GM23338 (cell line): Measurements from ENCODE around the gene NANP. TPM values are rescaled to one million over a fixed set of nuclear protein-coding genes. Genes with fewer than 3 reads are reported as not detected.

ENCODE experiments used
- ATAC-seq: fragments of 200-7000 bp; cut with Tn5 transposase; 3 replicates; pipeline ENCODE4 v1.9.1; 2020
- DNase-seq: peaks from one replicate; pipeline ENCODE4 v3.0.0-alpha.2; 2015; ENCODE audit warnings: low spot score
- H2AFZ ChIP-seq: fragments of 200-600 bp; sonication (generic); 2 replicates; pipeline ENCODE4 v1.8.0; 2016; ENCODE audit warnings: antibody characterized with exemption, mild to moderate bottlenecking, moderate library complexity
- H3F3A ChIP-seq: fragments of 200-600 bp; sonication (generic); replicated peaks from 2 replicates; pipeline ENCODE4 v1.8.0; 2017; ENCODE audit warnings: antibody characterized with exemption, mixed run types, low read depth
- H3K27ac ChIP-seq: fragments of 200-600 bp; sonication (generic); 2 replicates; pipeline ENCODE4 v1.6.1; 2016; ENCODE audit warnings: low read depth
- H3K27me3 ChIP-seq: fragments of 200-600 bp; sonication (generic); 2 replicates; pipeline ENCODE4 v1.8.0; 2016; ENCODE audit warnings: mild to moderate bottlenecking, mixed run types, moderate library complexity; ENCODE audit not compliant: insufficient read depth
- H3K36me3 ChIP-seq: fragments of 200-600 bp; sonication (generic); 2 replicates; pipeline ENCODE4 v1.8.0; 2016; ENCODE audit warnings: mild to moderate bottlenecking; ENCODE audit not compliant: insufficient read depth
- H3K4me1 ChIP-seq: fragments of 200-600 bp; sonication (generic); 2 replicates; pipeline ENCODE4 v1.8.0; 2016; ENCODE audit warnings: mild to moderate bottlenecking, moderate library complexity; ENCODE audit not compliant: insufficient read depth
- H3K4me2 ChIP-seq: fragments of 200-600 bp; sonication (generic); 2 replicates; pipeline ENCODE4 v1.7.1; 2017; ENCODE audit warnings: mixed run types
- H3K4me3 ChIP-seq: fragments of 200-600 bp; sonication (generic); 2 replicates; pipeline ENCODE4 v1.6.1; 2016; ENCODE audit warnings: mixed run types
- H3K79me2 ChIP-seq: fragments of 200-600 bp; sonication (generic); replicated peaks from 2 replicates; pipeline ENCODE4 v1.8.0; 2017; ENCODE audit warnings: mild to moderate bottlenecking; ENCODE audit not compliant: insufficient read depth
- H3K9me2 ChIP-seq: fragments of 200-600 bp; sonication (generic); 2 replicates; pipeline ENCODE4 v1.8.0; 2017; ENCODE audit not compliant: insufficient read depth
- H4K20me1 ChIP-seq: fragments of 200-600 bp; sonication (generic); replicated peaks from 2 replicates; pipeline ENCODE4 v1.8.0; 2017; ENCODE audit warnings: mild to moderate bottlenecking; ENCODE audit not compliant: insufficient read depth
- H3K27ac Mint-ChIP-seq: 2 replicates; pipeline ENCODE4 v1.8.0; 2020; ENCODE audit warnings: inconsistent platforms, mild to moderate bottlenecking, moderate library complexity, mixed read lengths
- H3K27me3 Mint-ChIP-seq: 3 replicates; pipeline ENCODE4 v1.8.0; 2022; ENCODE audit warnings: low read depth, mild to moderate bottlenecking, moderate library complexity, mixed read lengths, inconsistent platforms; ENCODE audit not compliant: insufficient read depth, poor library complexity
- H3K36me3 Mint-ChIP-seq: 3 replicates; pipeline ENCODE4 v1.8.0; 2021; ENCODE audit warnings: low read depth, mild to moderate bottlenecking, inconsistent platforms, moderate library complexity, mixed read lengths
- H3K4me1 Mint-ChIP-seq: 3 replicates; pipeline ENCODE4 v1.8.0; 2020; ENCODE audit warnings: mild to moderate bottlenecking, inconsistent platforms, mixed read lengths
- H3K4me3 Mint-ChIP-seq: 3 replicates; pipeline ENCODE4 v1.8.0; 2021; ENCODE audit warnings: moderate library complexity, mild to moderate bottlenecking, inconsistent platforms, mixed read lengths
- H3K9me3 Mint-ChIP-seq: 3 replicates; pipeline ENCODE4 v1.8.0; 2020; ENCODE audit warnings: moderate library complexity, mild to moderate bottlenecking, inconsistent platforms, mixed read lengths
- CREB1 ChIP-seq: fragments of 250-450 bp; sonication (Bioruptor Pico); IDR thresholded peaks from 2 replicates; pipeline ENCODE4 v1.5.0; 2020; ENCODE audit warnings: low read depth, mild to moderate bottlenecking, moderate library complexity
- CTCF ChIP-seq, 2 experiments: fragments of 200-600 bp in 1 of 2; sonication (generic) in 1 of 2; conservative IDR thresholded peaks; 2 replicates each; pipeline versions ENCODE4 v1.5.1 to v1.6.1; 2016 to 2017; ENCODE audit warnings: antibody characterized with exemption in 2 of 2, low read depth in 2 of 2, mild to moderate bottlenecking in 2 of 2, moderate library complexity in 1 of 2
- ETS1 ChIP-seq: IDR thresholded peaks from 2 replicates; pipeline ENCODE4 v1.6.1; 2016; ENCODE audit warnings: antibody characterized with exemption
- EZH2 ChIP-seq: fragments of 200-600 bp; sonication (generic); IDR thresholded peaks from one replicate; pipeline ENCODE4 v1.8.0; 2017; ENCODE audit warnings: antibody characterized with exemption, mild to moderate bottlenecking, low read depth; ENCODE audit not compliant: unreplicated experiment
- JUNB ChIP-seq: IDR thresholded peaks from one replicate; pipeline ENCODE4 v1.6.1; 2016; ENCODE audit warnings: antibody characterized with exemption; ENCODE audit not compliant: unreplicated experiment
- NANOG ChIP-seq: IDR thresholded peaks from 2 replicates; pipeline ENCODE4 v1.6.1; 2016; ENCODE audit warnings: antibody characterized with exemption, borderline replicate concordance
- POLR2AphosphoS5 ChIP-seq: IDR thresholded peaks from 2 replicates; pipeline ENCODE4 v1.6.1; 2016; ENCODE audit warnings: antibody characterized with exemption, low read depth
- REST ChIP-seq: IDR thresholded peaks from one replicate; pipeline ENCODE4 v1.6.1; 2018; ENCODE audit warnings: antibody characterized with exemption; ENCODE audit not compliant: unreplicated experiment
- STAT1 ChIP-seq: IDR thresholded peaks from one replicate; pipeline ENCODE4 v1.6.1; 2016; ENCODE audit warnings: antibody characterized with exemption; ENCODE audit not compliant: unreplicated experiment
- ZNF114 ChIP-seq: fragments of 250-450 bp; sonication (Bioruptor Pico); IDR thresholded peaks from 2 replicates; pipeline ENCODE4 v1.5.0; 2020; ENCODE audit warnings: mild to moderate bottlenecking, moderate library complexity
- ZNF331 ChIP-seq: fragments of 250-450 bp; sonication (Bioruptor Pico); IDR thresholded peaks from 2 replicates; pipeline ENCODE4 v1.5.0; 2020; ENCODE audit warnings: low read depth, mild to moderate bottlenecking, moderate library complexity
- polyA plus RNA-seq: library from polyadenylated mRNA; unstranded; fragments of >200 nt; fragmentation: Nextera tagmentation; extraction: Ambion mirVana; gene quantifications from 2 replicates; pipeline ENCODE4 v1.2.1, GENCODE V29; 2016
- total RNA-seq: library from RNA; depleted of rRNA; stranded (reverse); fragments of >200 nt; shearing (Covaris generic); gene quantifications from 2 replicates; pipeline ENCODE4 v1.2.3, GENCODE V29; 2014

NANP gene
- total and polyA plus RNA-seq, 2 experiments from 2014 or later: 3.9 to 7.6 TPM

GRCh38 chr20:25587536-25587935, 36.3 kb downstream of the NANP start:
- H3K36me3 Mint-ChIP-seq: peaks cover 19% of the 10 kb centered on the region

More at GRCh38 chr20:25587536-25587935, 36.3 kb downstream of the NANP start:
- Histone ChIP-seq H4K20me1 (peaks cover under 1% of the 10 kb centered on the region; the same call in 1 of the 2 replicates), H3K27ac (no peak overlapping the region), H3K4me3 (no peak overlapping the region), H3K4me1 (0 out of 2 replicates have a peak, but pooled peaks cover 3% of the 10 kb centered on the region), H3K36me3 (0 out of 2 replicates have a peak, but pooled peaks cover 3% of the 10 kb centered on the region), H2AFZ (no peak overlapping the region), H3F3A (0 out of 2 replicates have a peak, but pooled peaks cover 9% of the 10 kb centered on the region), H3K27me3 (no peaks in the 10 kb centered on the region), H3K4me2 (no peak overlapping the region), H3K9me2 (peaks cover 6% of the 10 kb centered on the region; the same call in 1 of the 2 replicates), H3K79me2 (peaks cover 22% of the 10 kb centered on the region)
- peaks cover 5% of the 10 kb centered on the region for H3K27me3 Mint-ChIP-seq
- H3K9me3 Mint-ChIP-seq: no peaks in the 10 kb centered on the region
- TF ChIP-seq CTCF (conservative IDR thresholded peaks at IDR 0.05; ENCODE audit: low read depth in 2 of 2): no peak
- no peak for TF ChIP-seq ZNF331 (CRISPR knock-in tag)
- TF ChIP-seq JUNB: no peak
- TF ChIP-seq NANOG: no peak
- no peak for TF ChIP-seq CREB1 (CRISPR knock-in tag)
- no peak for TF ChIP-seq ETS1
- no peak for TF ChIP-seq REST
- no peak for TF ChIP-seq STAT1
- no peak for TF ChIP-seq ZNF114 (CRISPR knock-in tag)
- no peak for TF ChIP-seq EZH2
- TF ChIP-seq POLR2AphosphoS5: no peak
- ATAC-seq (no peak), DNase-seq (no peak)
- no peak overlapping the region for H3K4me3 Mint-ChIP-seq
- peaks cover 16% of the 10 kb centered on the region for H3K4me1 Mint-ChIP-seq
- H3K27ac Mint-ChIP-seq: no peak overlapping the region
